ENCODE results near the gene ARID3A. TPM values are rescaled to one million over a fixed set of nuclear protein-coding genes. Genes with fewer than 3 reads are reported as not detected.
"Not testable (repeated sequence)": the region's sequence is repeated elsewhere in the genome, so short reads cannot be mapped to it uniquely, and the experiment has no call there.

Gene ARID3A
- total RNA-seq, 1 experiment from 2014 or later: 5.6 TPM

DNA sequence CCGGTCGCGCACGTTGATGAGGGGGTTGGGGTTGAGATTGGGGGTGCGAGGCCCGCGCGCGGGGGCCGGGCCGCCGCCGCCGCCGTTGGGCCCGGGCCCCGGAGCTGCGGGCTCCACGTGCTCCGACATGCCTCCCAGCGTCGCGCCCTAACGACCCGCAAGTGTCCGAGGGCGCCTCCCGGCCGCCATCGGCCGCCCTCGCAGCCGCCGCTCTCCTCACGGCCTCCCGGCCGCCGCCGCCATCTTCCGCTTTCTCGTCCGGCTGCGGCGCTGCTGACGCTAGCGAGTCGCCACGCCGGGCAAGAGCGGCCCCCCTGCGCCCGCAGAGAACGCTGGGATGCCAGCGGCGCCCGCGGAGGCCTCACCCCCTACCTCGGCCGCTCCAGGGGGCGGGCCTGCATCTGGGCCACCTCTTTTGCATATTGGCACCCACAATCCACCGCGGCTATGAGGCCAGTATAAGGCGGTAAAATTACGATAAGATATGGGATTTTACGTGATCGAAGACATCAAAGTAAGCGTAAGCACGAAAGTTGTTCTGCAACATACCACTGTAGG, 95.1 kb downstream of the ARID3A start, which contains the start of gene TMEM259:
TSS of gene TMEM259 (minus strand) at position 256 of the 558 bp plus-strand sequence. CDS start at position 129, 127 bp downstream.
- Histone ChIP-seq H3K4me3 (ENCODE audit: low read length) (peak within 1 kb of the TSS; percentile 93), H3K79me2 (ENCODE audit: low read length) (peaks cover 50% of the 10 kb centered on the region), H2AFZ (ENCODE audit: low read length) (0 out of 2 replicates have a peak within 1 kb of the TSS, but pooled peaks have one; percentile 12), H3K4me1 (ENCODE audit: insufficient read depth, low read length) (peaks cover 22% of the 10 kb centered on the region), H3K9me3 (ENCODE audit: low read length) (no peaks in the 10 kb centered on the region), H3F3A (ENCODE audit: low read length, unreplicated experiment) (no peaks in the 10 kb centered on the region), H4K20me1 (ENCODE audit: low read length) (peaks cover 40% of the 10 kb centered on the region), H3K9me2 (replicated peaks; ENCODE audit: low read length) (no peaks in the 10 kb centered on the region), H3K4me2 (ENCODE audit: low read length) (peak within 1 kb of the TSS; percentile 97), H3K9ac (ENCODE audit: low read length) (peak within 1 kb of the TSS; percentile 92), H3K27me3 (ENCODE audit: low read length) (no peaks in the 10 kb centered on the region), H3K27ac (ENCODE audit: low read length) (peak within 1 kb of the TSS; percentile 39), H3K36me3 (ENCODE audit: low read depth, low read length) (no peaks in the 10 kb centered on the region)
- peak; percentile 76 for ATAC-seq
- intact Hi-C loops (cut with micrococcal nuclease): no loop called here
- peak; percentile 93 for DNase-seq
- ChIA-PET POLR2A (ENCODE audit: unreplicated experiment) (interaction anchor here (0.6 kb wide), 2 partner anchors 160 to 172 kb away, joined by 3 read pairs; no protein-coding TSS in a partner anchor), CTCF (no interaction called here)
- TF ChIP-seq EZH2phosphoT487 (IDR thresholded peaks at IDR 0.05; ENCODE audit: borderline replicate concordance, low read length): no peak
- TF ChIP-seq EZH2 (IDR thresholded peaks at IDR 0.05; ENCODE audit: low read length, unreplicated experiment): no peak
- TF ChIP-seq, protein P1, sequence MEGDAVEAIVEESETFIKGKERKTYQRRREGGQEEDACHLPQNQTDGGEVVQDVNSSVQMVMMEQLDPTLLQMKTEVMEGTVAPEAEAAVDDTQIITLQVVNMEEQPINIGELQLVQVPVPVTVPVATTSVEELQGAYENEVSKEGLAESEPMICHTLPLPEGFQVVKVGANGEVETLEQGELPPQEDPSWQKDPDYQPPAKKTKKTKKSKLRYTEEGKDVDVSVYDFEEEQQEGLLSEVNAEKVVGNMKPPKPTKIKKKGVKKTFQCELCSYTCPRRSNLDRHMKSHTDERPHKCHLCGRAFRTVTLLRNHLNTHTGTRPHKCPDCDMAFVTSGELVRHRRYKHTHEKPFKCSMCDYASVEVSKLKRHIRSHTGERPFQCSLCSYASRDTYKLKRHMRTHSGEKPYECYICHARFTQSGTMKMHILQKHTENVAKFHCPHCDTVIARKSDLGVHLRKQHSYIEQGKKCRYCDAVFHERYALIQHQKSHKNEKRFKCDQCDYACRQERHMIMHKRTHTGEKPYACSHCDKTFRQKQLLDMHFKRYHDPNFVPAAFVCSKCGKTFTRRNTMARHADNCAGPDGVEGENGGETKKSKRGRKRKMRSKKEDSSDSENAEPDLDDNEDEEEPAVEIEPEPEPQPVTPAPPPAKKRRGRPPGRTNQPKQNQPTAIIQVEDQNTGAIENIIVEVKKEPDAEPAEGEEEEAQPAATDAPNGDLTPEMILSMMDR (conservative IDR thresholded peaks at IDR 0.05; ENCODE audit: low read depth, low read length): no peak
- BruUV-seq (replicated peaks): no TSS peak

DNA sequence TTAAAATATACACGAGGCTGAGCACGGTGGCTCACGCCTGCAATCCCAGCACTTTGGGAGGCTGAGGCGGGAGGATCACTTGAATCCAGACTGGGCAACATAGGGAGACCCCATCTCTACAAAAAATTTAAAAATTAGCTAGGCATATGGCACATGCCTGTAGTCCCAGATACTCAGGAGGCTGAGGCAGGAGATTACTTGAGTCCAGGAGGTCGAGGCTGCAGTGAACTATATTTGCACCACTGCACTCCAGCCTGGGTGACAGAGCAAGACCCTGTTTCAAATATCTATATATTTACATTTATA, 98.0 kb downstream of the ARID3A start:
- CTCF ChIA-PET; H3K4me1 ChIP-seq (ENCODE audit: insufficient read depth, low read length); H3K9me3 ChIP-seq (ENCODE audit: low read length); intact Hi-C loops (cut with micrococcal nuclease); H2AFZ ChIP-seq (ENCODE audit: low read length); DNase-seq; H3K36me3 ChIP-seq (ENCODE audit: low read depth, low read length); H3K9me2 ChIP-seq (replicated peaks; ENCODE audit: low read length); H3F3A ChIP-seq (ENCODE audit: low read length, unreplicated experiment); POLR2A ChIA-PET (ENCODE audit: unreplicated experiment); H3K9ac ChIP-seq (ENCODE audit: low read length); H3K4me3 ChIP-seq (ENCODE audit: low read length); H3K27ac ChIP-seq (ENCODE audit: low read length); H3K4me2 ChIP-seq (ENCODE audit: low read length); H3K27me3 ChIP-seq (ENCODE audit: low read length); ATAC-seq; BruUV-seq (replicated peaks): not testable (repeated sequence)
- H3K79me2 ChIP-seq (ENCODE audit: low read length): peaks cover 39% of the 10 kb centered on the region
- H4K20me1 ChIP-seq (ENCODE audit: low read length): peaks cover 14% of the 10 kb centered on the region

DNA sequence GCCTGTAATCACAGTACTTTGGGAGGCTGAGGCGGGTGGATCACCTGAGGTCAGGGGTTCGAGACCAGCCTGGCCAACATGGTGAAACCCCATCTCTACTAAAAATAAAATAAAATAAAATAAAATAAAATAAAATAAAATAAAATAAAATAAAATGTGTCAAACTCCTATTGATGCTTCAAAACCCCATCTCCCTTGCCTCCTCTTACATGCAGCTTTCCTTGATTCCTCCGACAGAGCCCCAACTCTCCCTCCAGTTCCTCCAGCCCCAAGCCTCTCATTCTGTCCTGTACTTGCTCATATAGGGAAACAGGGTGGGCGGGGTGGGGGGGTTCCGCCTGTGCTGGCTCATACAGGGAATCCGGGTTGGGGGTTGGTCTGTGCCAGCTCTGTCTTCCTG, 99.2 kb downstream of the ARID3A start:
- H3F3A ChIP-seq (ENCODE audit: low read length, unreplicated experiment); H3K9me2 ChIP-seq (replicated peaks; ENCODE audit: low read length); H4K20me1 ChIP-seq (ENCODE audit: low read length); H3K9me3 ChIP-seq (ENCODE audit: low read length); H3K9ac ChIP-seq (ENCODE audit: low read length); H3K36me3 ChIP-seq (ENCODE audit: low read depth, low read length); H3K27me3 ChIP-seq (ENCODE audit: low read length); H3K27ac ChIP-seq (ENCODE audit: low read length); BruUV-seq (replicated peaks); DNase-seq; H3K4me1 ChIP-seq (ENCODE audit: insufficient read depth, low read length); ATAC-seq; H2AFZ ChIP-seq (ENCODE audit: low read length); H3K4me2 ChIP-seq (ENCODE audit: low read length); CTCF ChIA-PET; H3K4me3 ChIP-seq (ENCODE audit: low read length): not testable (repeated sequence)
- POLR2A ChIA-PET (ENCODE audit: unreplicated experiment): interaction anchor here (0.6 kb wide), 1 partner anchor 18 kb away, joined by 6 read pairs; no protein-coding TSS in a partner anchor
- peaks cover 37% of the 10 kb centered on the region for H3K79me2 ChIP-seq (ENCODE audit: low read length)
- intact Hi-C loops (cut with micrococcal nuclease): loop anchor here (5.0 kb wide), 1 partner anchor 77 kb away; the partner anchor contains the start of gene GPX4

Other genes with a start within 250 kb of the ARID3A start
- 49.9 and 53.3 TPM in 2 replicates for gene FSTL3, start 249.6 kb upstream of the ARID3A start, total RNA-seq (2014; rRNA removed)
- gene PRSS57, start 230.6 kb upstream of the ARID3A start, total RNA-seq (2014; rRNA removed): not detected in 2 replicates
- 10.8 and 13.0 TPM in 2 replicates for gene PALM, start 217.1 kb upstream of the ARID3A start, total RNA-seq (2014; rRNA removed)
- 115 and 130 TPM in 2 replicates for gene MISP, start 174.9 kb upstream of the ARID3A start, total RNA-seq (2014; rRNA removed)
- 395 and 412 TPM in 2 replicates for gene PTBP1, start 128.6 kb upstream of the ARID3A start, total RNA-seq (2014; rRNA removed)
- not detected in 2 replicates for gene PLPPR3, start 104.1 kb upstream of the ARID3A start, total RNA-seq (2014; rRNA removed)
- not detected in 2 replicates for gene AZU1, start 98.2 kb upstream of the ARID3A start, total RNA-seq (2014; rRNA removed)
- 0.29 and 0.40 TPM in 2 replicates for gene PRTN3, start 85.0 kb upstream of the ARID3A start, total RNA-seq (2014; rRNA removed)
- gene ELANE, start 73.7 kb upstream of the ARID3A start, total RNA-seq (2014; rRNA removed): not detected in 2 replicates
- 22.4 and 38.0 TPM in 2 replicates for gene CFD, start 66.4 kb upstream of the ARID3A start, total RNA-seq (2014; rRNA removed)
- gene MED16, start 32.8 kb upstream of the ARID3A start, total RNA-seq (2014; rRNA removed): 25.9 and 41.6 TPM in 2 replicates
- not detected in 2 replicates for gene RNU6-9, start 32.6 kb upstream of the ARID3A start, total RNA-seq (2014; rRNA removed)
- 34.0 and 44.9 TPM in 2 replicates for gene R3HDM4, start 12.8 kb upstream of the ARID3A start, total RNA-seq (2014; rRNA removed)
- gene KISS1R, start 8.7 kb upstream of the ARID3A start, total RNA-seq (2014; rRNA removed): 1.2 and 3.9 TPM in 2 replicates
- 56.7 and 99.6 TPM in 2 replicates for gene WDR18, start 58.3 kb downstream of the ARID3A start, total RNA-seq (2014; rRNA removed)
- 0.63 and 0.69 TPM in 2 replicates for gene GRIN3B, start 74.4 kb downstream of the ARID3A start, total RNA-seq (2014; rRNA removed)
- 136 and 162 TPM in 2 replicates for gene TMEM259, start 95.1 kb downstream of the ARID3A start, total RNA-seq (2014; rRNA removed)
- gene RNU6-2, start 95.5 kb downstream of the ARID3A start, total RNA-seq (2014; rRNA removed): not detected in 2 replicates
- gene CNN2, start 100.6 kb downstream of the ARID3A start, total RNA-seq (2014; rRNA removed): 97.9 and 107 TPM in 2 replicates
- gene ABCA7, start 114.1 kb downstream of the ARID3A start, total RNA-seq (2014; rRNA removed): 27.3 and 31.3 TPM in 2 replicates
- 45.3 and 68.4 TPM in 2 replicates for gene ARHGAP45, start 141.1 kb downstream of the ARID3A start, total RNA-seq (2014; rRNA removed)
- gene POLR2E, start 169.3 kb downstream of the ARID3A start, total RNA-seq (2014; rRNA removed): 335 and 375 TPM in 2 replicates
- 517 and 644 TPM in 2 replicates for gene GPX4, start 178.0 kb downstream of the ARID3A start, total RNA-seq (2014; rRNA removed)
- 62.4 and 75.0 TPM in 2 replicates for gene SBNO2, start 248.2 kb downstream of the ARID3A start, total RNA-seq (2014; rRNA removed)